Psoas muscle (tissue), 7 donors: ENCODE measurements around the gene UBE3B. TPM values are rescaled to one million over a fixed set of nuclear protein-coding genes. Genes with fewer than 3 reads are reported as not detected.

Experiments
- polyA plus RNA-seq, 3 donors: library from polyadenylated mRNA; stranded (reverse); fragments of 200-250 nt; gene quantifications; one replicate each; pipeline ENCODE4 v1.2.3, GENCODE V29; 2013
- total RNA-seq, 4 donors: library from RNA; stranded (reverse); fragmentation: NEBNext Ultra II Directional in 2 of 4; extraction: Animal tissue kit (Norgen Biotek cat#: 25700) in 2 of 4; gene quantifications; one replicate each; pipeline versions ENCODE4 v1.2.1 to v1.2.4, GENCODE V29; 2021 to 2023
- donor health status: healthy with polysubstance abuse.
- donor health status: DM: no; HTN: no; CAD: no; lungs with moderate emphysema.
- donor health status: Bipolar disorder and iron deficiency.
- donor health status: healthy.
- donor health status: DM: no; HTN: no; CAD: no.
- donor health status: DM: no; HTN: no; CAD: no.
- donor health status: DM: yes; HTN: yes; CAD: no.

The UBE3B gene
- total and polyA plus RNA-seq, 7 donors = 13.5 to 50.8 (median 42.6) TPM

Other genes with a start within 250 kb of the UBE3B start
- not detected for gene FOXN4, start 168.3 kb upstream of the UBE3B start, total RNA-seq
- gene FOXN4, start 168.3 kb upstream of the UBE3B start, polyA plus RNA-seq = under 1 TPM in 2 of 3 donors, not detected in 1; 0.01 to 0.03 TPM
- under 1 TPM in 1 of 4 donors, not detected in 3; 0.10 TPM for gene MYO1H, start 129.7 kb upstream of the UBE3B start, total RNA-seq
- gene MYO1H, start 129.7 kb upstream of the UBE3B start, polyA plus RNA-seq = not detected
- gene KCTD10, start 334 bp upstream of the UBE3B start, total RNA-seq = 10 to 100 TPM; 13.0 to 21.8 (median 17.9) TPM
- 10 to 100 TPM in 2 of 3 donors, 1 to 10 TPM in 1; 7.4 to 16.0 (median 11.6) TPM for gene KCTD10, start 334 bp upstream of the UBE3B start, polyA plus RNA-seq
- gene MMAB, start 95.9 kb downstream of the UBE3B start, total RNA-seq = 10 to 100 TPM; 28.5 to 43.3 (median 38.1) TPM
- 10 to 100 TPM; 17.3 to 34.6 (median 24.7) TPM for gene MMAB, start 95.9 kb downstream of the UBE3B start, polyA plus RNA-seq
- gene MVK, start 96.2 kb downstream of the UBE3B start, total RNA-seq = 10 to 100 TPM in 1 of 4 donors, 1 to 10 TPM in 3; 7.5 to 11.4 (median 8.7) TPM
- gene MVK, start 96.2 kb downstream of the UBE3B start, polyA plus RNA-seq = 10 to 100 TPM in 2 of 3 donors, 1 to 10 TPM in 1; 6.4 to 10.5 (median 10.2) TPM
- 1 to 10 TPM; 1.8 to 6.1 (median 5.5) TPM for gene FAM222A, start 236.2 kb downstream of the UBE3B start, total RNA-seq
- gene FAM222A, start 236.2 kb downstream of the UBE3B start, polyA plus RNA-seq = 10 to 100 TPM in 1 of 3 donors, 1 to 10 TPM in 1, under 1 TPM in 1; 0.59 to 15.8 (median 3.3) TPM